Activated CD4-positive, alpha-beta T cell treated with anti-CD3 and anti-CD28 coated beads, Interleukin-2, Interleukin-6, amounts not matched to agents 100 ng/mL and 50 ng/mL, durations not matched to agents 16 hours and 8 hours (primary cell): Measurements from ENCODE around the gene ASB16.

ENCODE experiments used
- DNase-seq: peaks from one replicate; pipeline ENCODE4 v3.0.0-alpha.2; 2020

Gene ASB16

DNA sequence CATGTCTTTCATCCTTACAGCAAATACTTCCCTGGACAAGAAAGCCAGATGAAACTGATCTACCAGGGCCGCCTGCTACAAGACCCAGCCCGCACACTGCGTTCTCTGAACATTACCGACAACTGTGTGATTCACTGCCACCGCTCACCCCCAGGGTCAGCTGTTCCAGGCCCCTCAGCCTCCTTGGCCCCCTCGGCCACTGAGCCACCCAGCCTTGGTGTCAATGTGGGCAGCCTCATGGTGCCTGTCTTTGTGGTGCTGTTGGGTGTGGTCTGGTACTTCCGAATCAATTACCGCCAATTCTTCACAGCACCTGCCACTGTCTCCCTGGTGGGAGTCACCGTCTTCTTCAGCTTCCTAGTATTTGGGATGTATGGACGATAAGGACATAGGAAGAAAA is 20.0 kb downstream of the ASB16 start:
- DNase-seq, result no peak

DNA sequence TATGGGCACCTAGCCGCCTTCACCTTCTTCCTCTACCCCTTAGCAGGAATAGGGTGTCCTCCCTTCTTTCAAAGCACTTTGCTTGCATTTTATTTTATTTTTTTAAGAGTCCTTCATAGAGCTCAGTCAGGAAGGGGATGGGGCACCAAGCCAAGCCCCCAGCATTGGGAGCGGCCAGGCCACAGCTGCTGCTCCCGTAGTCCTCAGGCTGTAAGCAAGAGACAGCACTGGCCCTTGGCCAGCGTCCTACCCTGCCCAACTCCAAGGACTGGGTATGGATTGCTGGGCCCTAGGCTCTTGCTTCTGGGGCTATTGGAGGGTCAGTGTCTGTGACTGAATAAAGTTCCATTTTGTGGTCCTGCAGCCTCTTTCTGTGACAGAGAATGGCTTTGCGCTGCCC is 20.9 kb downstream of the ASB16 start:
- DNase-seq, result no peak

DNA sequence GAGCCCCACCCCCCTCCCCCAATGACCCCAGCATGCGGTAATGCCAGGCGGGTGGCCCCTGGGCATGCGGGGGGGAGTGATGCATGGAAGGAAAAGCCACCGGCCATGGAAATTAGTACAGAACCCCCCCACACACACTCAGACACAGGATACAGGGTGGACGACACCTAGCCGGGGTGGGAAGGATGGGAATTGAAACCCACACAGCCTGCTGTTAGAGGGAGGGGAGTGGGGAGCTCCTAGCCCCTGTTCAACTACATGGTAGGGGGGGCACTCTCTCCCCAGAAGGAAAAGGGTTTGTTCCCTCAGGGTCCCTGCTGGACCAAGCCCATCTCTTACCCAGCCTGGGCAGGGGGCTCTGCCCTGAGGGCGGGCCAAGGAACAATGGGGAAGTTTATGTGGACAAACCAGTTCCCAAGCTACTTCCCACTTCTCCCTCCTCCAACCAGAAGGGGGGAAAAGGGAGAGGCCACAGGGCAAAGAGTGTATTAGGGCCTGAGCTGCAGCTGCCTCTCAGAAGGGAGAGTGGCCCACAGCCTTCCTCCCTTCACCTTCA is 21.5 kb downstream of the ASB16 start:
- DNase-seq, result no peak

DNA sequence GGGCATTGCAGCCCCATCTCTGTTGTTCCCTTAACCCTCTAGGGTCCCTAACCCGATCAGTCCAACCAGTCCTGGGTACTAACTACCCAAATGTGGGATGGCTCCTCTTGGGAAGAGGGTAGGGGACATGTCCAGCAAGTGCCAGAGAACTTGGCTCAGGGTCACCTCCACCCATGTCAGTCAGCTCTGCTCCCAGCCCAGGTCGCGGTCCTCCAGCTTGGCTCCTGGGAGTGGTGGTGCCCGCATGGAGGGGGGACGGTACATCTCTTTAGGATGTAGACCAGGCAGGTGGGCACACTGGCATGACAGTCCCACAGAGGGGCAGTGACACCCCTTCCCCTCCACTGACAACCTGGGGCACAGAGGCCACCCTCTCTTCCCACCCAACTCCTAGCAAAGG is 22.2 kb downstream of the ASB16 start:
- no peak for DNase-seq

DNA sequence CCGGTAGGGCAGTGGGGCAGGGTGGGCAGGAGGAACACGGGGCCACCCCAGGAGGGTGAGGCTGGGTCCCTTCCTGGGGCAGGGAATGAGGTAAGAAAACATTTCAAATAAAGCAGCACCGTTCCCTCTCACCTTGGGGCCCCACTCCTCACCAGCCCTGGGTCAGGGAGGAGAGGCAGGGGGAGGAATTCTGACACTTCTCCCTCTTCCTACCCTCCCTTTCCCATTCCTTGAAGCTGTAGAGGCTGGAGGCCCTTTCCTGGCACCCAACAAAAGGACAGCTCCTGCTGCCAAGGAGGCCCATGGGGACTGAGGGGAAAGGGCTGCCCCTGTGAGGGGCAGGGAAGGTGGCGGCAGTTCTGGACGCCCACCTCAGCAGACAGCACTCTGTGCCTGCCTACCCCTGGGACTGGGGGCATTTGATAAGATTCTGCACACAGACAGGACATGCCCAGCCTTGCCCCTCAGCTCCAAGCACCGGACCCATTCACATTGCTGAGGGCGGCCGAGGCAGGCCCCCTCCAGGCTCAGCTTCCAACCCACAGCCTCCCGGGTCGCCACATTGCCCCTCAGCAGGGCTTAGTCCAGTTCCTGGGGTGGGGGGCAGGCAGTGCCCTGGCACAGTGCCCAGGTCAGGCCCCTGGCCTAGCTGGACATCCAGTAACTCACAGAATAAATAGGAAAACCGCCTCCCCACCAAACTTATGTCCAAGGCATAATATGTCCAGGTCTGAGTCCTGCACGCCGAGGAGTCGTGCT is 23.0 kb downstream of the ASB16 start:
- DNase-seq, result no peak

DNA sequence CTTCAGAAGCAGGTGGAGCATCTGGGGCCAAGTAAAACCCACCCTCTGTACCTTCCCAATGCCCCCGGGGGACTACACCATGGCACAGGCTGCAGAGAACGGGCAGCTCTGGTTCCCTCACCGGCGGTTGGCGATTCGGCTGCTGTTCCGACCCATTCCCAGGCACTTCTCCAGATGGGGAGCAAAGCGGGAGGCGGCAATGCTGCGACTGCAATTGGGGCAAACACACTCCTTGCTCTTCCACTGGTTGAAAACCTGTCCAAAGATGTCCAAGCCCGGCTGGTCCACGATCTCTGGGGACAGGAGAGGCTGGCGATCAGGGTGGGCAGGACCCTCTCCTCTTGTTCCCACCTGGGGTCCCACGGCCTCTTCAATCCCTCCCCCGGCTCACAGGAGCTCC is 26.6 kb downstream of the ASB16 start:
- no peak for DNase-seq

DNA sequence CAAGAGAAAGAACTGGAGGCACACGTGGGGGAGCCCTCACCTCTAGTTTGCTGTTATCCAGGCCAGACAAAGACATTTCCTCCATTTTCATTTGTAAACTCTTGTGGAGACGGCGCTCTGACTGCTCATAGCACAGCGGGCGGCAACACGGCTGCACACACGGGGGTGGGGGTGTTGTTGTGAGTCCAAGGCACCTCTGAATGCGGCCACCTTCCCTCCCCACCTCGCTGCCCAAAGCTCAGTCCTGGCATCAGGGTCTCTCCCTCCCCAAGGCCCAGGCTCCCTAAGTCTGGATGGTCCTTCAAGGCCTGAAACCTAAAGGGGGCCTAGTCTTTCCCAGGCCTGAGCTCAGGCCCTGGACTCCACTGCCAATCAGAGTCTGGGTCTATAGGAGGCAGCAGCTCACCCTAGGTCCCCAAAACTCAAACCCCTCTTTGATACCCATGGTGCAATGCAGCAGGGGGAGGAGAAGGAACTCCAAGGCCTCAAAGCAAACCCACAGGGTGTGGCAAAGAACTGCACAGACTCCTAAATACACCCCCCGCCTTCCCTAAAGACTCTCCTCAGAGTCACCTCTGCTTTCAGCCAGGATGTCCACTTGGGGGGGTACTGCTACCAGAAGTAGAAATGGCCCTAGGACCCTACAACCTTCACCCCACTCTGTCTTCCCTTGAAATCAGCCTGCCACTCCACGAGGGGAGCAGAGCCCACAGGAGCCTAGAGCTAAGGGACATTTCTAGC is 27.6 kb downstream of the ASB16 start:
- peak; percentile 79 for DNase-seq

DNA sequence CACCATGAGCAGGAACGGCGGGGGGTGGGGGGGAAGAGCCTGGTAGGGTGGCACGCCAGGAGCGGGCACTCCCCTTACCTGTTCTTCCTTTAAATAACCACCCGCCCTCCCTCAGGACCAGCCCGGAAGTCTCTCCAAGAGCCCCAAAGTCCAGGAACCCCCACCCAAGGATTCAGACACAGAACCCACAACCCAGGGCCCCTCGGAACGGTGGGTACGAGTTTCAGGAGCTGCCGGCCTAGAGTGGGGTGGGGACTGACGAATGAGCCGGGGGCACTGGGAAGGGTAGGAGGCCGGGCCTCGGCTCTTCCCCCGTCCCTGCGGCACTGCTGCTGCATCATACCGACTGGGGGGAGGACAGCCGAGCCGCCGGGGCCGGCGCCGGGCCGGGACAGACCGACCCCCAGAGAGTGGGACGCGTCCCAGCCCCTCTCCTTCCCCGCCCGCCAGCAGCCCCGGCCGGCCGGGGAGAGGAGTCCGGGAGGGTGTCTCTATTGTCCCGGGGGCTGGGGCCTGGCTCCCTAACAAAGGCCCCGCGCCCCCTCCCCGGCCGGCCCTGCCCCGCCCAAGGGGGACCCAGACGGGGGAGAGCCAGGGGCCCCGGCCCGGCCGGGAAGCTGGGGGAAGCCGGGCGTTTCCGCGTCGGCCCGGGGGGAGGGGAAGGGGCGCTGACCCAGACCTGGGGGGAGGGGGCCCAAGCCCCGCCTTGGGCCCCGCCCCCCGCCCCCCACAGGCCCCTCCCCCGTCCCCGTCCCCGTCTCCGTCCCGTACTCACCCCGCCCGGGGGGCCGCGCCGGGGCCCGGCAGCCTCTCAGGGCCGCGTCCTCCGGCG is 28.4 kb downstream of the ASB16 start:
- peak; percentile 67 for DNase-seq

DNA sequence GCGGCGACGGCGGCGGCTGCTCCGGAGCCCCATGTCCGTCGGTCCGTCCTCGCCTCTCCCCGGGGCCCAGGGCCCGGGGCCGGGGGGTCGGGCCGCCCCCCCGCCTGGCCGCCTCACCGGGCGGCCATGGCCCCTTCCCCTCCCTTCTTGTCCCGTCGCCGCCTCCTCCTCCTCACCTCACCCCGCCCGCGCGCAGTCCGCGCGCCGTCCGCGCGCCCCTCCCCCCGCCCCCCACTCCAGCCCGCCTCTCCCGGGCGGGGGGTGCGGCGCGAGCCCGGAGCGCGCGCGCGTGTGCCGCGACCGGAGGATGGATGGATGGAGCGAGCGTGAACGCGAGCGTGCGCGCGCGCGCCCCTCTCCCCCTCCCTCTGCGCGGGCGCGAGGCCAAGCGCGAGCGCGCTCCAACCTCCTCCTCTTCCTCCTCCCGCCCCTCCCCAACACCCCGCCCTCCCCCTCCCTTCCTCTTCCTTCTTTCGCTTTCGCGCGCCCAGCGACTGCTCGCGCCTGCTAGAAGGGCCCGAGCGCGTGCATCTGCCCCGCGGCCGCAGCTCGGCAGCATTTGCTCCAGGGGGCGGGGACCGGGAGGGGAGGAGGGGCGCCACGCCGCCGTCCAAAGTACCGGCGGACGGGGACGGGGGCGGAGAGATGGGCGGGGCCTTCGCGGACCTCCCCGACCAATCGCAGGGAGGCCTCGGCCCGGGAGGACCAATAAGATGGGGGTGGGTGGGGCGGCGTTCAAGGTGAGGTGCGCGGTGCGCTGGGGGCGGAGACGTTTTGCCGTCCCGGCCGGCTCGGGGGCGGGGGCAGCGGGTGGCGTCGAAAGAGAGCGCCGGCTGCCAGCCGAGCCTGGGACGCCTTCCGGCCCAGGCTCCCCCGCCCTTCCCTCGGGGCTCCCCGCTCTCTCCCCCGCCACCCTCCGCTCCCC is 29.3 kb downstream of the ASB16 start, which contains the start of gene ATXN7L3:
Gene ATXN7L3, minus strand, starts transcription at position 332 of the 925 bp plus-strand sequence. CDS start 1,814 bp downstream, outside the sequence.
- peak; percentile 100 for DNase-seq

DNA sequence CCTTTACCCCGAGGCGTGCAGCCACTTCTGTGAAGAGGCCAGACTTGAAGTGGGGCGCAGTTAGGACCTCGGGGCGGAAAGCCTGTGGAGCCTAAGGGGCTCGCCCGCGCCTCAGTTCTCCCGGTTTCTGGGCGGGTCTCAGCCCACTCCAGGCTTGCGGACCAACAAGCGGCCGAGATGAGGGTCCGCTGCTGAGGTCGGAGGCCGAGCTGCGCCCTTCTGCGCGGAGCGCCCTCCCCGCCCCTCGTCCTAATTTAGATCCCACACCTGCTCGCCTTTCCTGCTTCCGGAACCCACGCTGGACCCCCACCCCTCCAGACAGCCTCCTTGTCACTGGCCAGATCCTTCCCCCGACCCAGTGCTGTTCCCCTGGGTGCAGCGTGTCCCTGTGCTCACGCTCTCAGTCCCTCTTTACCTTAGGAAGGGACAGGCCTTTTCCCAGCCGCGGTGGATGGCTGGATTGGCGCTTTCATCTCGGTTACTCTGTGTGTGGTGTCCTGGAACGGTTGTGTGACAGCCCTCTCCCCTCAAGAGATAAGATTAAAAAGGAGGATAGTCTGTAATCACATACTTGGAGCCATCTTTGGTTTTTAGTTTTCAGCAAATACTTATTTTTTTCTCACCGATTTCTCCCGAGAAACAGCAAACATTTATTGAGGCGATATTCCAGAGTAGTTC is 30.1 kb downstream of the ASB16 start:
- peak; percentile 27 for DNase-seq

DNA sequence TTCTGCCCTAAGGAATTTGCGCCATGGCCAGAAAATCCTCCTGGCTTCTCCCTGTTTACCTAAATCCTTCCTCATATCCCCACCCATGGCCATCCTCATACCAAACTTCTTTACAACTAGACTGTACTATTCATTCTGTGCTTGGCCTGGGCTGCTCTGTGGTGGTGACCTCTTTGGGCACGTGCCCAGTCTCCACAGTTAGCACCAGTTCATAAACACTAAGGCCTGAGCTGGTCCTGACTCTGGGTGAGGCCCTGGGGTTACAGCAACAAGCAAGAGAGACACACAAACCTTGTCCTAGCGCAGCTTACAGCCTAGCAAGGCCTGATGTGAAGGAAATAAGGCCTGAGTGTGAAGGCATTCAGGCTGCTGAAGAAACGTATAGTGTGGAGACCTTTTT is 32.3 kb downstream of the ASB16 start:
- no peak for DNase-seq

DNA sequence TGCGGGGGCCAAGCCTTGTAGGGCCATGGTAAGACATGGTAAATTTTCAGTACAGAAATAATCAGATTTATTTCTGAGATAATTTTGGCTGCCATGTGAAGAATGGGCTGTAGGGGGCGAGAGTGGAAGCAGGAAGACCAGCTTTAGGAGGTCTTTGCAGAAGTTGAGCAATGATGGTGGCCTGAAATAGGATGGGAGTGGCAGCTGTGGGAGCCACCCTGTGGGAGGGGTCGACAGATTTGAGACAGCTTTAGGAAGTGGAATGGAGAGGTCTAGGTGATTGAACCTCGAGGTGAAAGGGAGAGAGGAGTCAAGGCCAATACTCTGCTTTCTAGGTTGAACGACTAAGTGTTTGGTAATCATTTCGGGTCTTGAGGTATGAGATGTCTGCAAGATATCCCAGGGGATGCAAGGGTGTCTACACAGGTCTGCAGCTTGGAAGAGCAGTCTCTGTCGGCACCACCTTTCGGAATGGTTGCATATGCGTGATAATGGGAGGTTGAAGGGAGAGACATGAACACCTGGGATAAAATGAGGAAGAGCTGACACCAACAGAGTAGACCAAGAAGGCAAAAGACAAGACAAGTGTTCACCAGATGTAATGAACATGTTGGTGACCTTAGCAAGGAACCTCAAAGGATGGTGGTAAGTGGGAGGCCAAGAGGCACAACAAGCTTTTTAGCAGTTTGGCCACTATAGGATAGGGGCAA is 33.4 kb downstream of the ASB16 start:
- peak; percentile 80 for DNase-seq

DNA sequence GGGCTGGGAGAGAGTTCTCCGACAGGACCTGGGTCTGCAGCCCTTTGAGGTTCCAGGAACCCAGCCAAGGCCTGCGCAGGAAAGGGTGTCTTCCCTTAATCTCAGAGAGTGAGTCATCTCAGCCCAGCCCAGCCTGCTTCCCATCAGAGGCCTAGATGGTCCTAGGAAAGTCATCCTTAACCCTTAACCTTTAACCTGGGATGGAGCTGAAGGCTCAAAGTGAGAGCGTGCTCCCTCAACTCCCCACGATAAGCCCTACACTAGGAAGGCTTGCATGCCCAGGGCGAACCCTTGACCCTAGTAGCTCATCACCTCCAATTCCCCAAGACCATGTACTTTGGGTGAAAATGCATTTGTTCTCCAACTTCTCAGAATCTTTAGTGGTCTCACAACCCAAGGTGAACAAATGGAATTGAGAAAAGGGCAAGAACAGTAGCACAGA is 34.0 kb downstream of the ASB16 start:
- DNase-seq, result no peak

DNA sequence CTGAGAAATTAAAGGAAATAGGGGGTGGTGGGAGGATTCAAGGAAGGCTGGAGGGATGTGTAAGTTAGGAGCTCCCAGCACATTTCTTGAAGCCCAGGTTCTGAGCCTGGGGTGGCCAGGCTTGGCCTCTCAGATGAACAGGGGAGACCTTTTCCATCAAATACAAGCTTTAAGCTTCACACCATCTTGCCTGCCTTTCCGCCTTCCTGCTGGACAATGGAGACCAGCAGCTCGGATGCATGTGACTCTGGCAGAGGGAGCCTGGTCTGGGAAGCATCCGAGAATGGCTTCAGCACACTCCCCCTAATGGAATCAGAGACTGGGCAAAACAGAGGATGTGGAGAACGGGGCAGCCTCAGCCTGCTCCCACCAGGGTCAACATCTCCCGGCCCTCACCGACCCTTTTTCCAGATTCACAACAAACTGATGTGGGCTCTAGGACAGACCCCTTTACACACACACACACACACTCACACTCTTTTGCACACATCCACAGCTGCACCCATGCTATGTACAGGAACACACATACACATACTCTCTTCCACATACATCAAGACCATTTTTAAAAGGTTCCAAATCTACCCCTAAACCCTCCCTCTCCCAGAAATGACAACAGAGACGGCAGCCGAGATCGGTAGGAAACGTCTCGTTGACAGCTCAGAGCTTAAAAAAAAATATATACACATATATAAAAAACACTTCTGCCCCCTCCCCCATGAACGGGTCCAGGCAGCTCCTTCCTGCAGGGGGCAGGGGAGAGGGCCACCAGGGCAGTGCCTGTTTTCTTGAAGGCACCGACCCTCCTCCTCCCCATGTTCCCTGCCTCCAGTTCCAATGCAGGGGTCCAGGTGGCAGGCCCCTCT is 35.7 kb downstream of the ASB16 start:
- DNase-seq, result no peak

DNA sequence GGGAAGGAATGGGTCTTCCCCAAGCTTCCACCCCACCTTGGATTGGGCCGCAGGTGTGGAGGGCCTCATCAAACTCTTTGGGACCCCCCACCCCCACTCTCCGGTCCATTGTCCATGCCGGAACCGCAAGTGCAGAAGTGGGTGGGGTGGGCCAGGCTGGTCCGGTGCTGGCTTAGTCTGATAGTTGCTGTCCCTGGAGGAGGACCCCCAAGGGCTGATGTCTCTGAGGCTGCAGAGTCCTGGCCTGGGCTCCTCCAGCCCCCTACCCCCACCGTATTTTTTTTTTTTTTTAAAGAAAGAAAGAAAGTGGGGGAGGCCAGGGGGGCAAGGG is 36.3 kb downstream of the ASB16 start:
- no peak for DNase-seq

DNA sequence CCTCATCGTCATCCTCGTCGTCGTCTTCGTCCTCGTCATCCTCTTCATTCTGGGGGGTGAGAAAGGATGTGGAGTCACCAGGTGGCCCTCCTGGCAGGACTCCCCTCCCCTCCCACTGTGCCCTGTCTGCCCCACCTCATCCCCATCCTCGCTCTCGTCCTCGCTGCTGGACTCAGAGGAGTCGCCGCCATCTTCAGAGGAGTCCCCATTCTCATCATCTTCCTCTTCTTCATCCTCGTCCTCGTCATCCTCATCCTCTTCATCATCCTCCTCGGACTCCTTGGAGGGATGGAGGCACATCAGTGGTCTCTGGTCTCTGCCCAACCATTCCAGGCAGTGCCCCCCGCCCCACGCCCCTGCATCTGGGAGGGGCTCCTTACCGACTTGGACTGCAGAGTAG is 36.8 kb downstream of the ASB16 start:
- no peak for DNase-seq

DNA sequence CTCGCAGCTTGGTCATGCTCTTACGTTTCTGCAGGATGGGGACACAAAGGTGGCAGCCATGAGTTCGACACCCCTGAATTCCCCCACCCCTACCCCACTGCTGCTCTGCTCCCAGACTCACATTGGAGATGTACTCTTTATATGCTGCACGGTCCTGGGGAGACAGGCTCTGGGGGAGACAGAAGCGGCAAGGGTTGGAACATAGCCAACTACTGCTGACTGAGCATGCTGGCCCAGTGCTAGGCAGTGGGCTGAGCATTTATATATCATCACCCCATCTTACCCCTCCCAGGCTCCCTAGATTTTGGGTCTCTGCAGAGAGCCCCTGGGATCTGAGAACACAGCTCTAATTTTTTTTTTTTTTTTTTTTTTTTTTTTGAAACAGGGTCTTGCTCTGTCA is 37.2 kb downstream of the ASB16 start:
- DNase-seq, result no peak

DNA sequence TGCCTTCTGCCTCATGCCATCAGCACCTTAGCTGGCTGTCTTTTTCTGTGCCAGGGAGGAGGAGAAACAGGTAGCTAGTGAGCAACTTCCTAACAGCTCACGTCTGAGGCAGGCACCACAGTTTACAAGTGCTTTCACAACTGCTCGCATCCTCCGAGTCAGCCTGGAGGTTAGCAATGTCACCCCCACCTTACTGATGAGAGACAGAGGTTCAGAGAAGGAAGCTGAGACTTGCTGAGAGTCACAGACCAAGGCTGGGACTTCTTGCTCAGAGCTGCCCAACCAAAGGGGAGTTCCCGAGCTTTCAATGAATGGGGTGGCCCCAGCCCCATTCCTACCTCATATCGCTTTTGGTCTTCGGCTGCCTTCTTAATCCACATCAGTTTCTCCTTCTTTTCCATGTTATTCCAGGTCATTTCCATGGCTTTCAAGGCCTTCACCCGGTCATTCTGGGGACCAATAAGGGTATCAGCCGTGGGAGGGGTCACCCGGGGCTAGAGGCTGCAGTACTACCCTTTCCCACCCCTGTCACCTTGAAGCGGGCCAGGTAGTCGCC is 39.4 kb downstream of the ASB16 start:
- peak; percentile 59 for DNase-seq
